ENCODE results near the gene THRB.

DNA sequence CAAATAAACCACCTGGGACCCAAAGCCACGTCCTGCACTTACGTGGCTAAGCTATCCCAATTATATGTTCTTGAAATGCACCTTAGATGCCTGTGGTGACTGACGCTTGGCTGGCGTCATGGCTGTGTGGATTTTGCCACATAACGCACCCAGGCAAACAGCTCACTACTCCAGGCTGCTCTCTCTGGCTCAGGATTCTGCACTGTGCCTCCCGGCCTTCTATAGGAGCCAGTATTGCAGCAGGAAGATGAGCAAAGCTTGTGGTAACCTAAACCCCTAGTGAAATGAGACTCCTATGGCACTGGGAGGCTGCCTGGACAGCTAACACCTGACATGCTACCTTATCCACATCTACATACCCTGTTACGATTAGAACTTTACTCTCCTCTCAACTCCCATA is 179.3 kb downstream of the THRB start:
- TF ChIP-seq EZH2 (IDR thresholded peaks at IDR 0.05; ENCODE audit: borderline replicate concordance) = no peak
- TF ChIP-seq, protein P1, sequence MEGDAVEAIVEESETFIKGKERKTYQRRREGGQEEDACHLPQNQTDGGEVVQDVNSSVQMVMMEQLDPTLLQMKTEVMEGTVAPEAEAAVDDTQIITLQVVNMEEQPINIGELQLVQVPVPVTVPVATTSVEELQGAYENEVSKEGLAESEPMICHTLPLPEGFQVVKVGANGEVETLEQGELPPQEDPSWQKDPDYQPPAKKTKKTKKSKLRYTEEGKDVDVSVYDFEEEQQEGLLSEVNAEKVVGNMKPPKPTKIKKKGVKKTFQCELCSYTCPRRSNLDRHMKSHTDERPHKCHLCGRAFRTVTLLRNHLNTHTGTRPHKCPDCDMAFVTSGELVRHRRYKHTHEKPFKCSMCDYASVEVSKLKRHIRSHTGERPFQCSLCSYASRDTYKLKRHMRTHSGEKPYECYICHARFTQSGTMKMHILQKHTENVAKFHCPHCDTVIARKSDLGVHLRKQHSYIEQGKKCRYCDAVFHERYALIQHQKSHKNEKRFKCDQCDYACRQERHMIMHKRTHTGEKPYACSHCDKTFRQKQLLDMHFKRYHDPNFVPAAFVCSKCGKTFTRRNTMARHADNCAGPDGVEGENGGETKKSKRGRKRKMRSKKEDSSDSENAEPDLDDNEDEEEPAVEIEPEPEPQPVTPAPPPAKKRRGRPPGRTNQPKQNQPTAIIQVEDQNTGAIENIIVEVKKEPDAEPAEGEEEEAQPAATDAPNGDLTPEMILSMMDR (IDR thresholded peaks at IDR 0.05; ENCODE audit: poor library complexity) = no peak
